GM19025 (cell line): ENCODE results near the gene HDGFL3.

Experiments
- ATAC-seq: cut with Tn5 transposase; IDR thresholded peaks from one replicate; pipeline ENCODE4 v1.9.1; 2021; ENCODE audit warnings: mild to moderate bottlenecking, low read depth, moderate library complexity; ENCODE audit not compliant: unreplicated experiment

Gene HDGFL3

GRCh38 chr15:83132861-83133523 is 74.6 kb downstream of the HDGFL3 start:
- ATAC-seq: no peak

GRCh38 chr15:83129791-83130190 is 77.8 kb downstream of the HDGFL3 start:
- no peak for ATAC-seq

GRCh38 chr15:83127547-83128150 is 80.0 kb downstream of the HDGFL3 start:
- ATAC-seq: no peak

- ATAC-seq: no peak
These were observed 84.1 kb downstream of the HDGFL3 start for GRCh38 chr15:83123529-83123928.

GRCh38 chr15:83119968-83120581 is 87.5 kb downstream of the HDGFL3 start:
- no peak for ATAC-seq

- ATAC-seq: no peak
These were observed 88.7 kb downstream of the HDGFL3 start for GRCh38 chr15:83118968-83119367.

- no peak for ATAC-seq
These were observed 89.3 kb downstream of the HDGFL3 start for GRCh38 chr15:83118291-83118827.

GRCh38 chr15:83115831-83116565 is 91.6 kb downstream of the HDGFL3 start:
- ATAC-seq: no peak

- no peak for ATAC-seq
These were observed 92.2 kb downstream of the HDGFL3 start for GRCh38 chr15:83115410-83115809.

GRCh38 chr15:83114856-83115255 is 92.8 kb downstream of the HDGFL3 start:
- no peak for ATAC-seq

GRCh38 chr15:83113881-83114674 is 93.5 kb downstream of the HDGFL3 start:
- ATAC-seq: no peak

GRCh38 chr15:83112956-83113299 is 94.7 kb downstream of the HDGFL3 start:
- no peak for ATAC-seq

GRCh38 chr15:83112233-83112955 is 95.2 kb downstream of the HDGFL3 start:
- no peak for ATAC-seq

- no peak for ATAC-seq
These were observed 96.5 kb downstream of the HDGFL3 start for GRCh38 chr15:83111149-83111548.

- ATAC-seq: no peak
These were observed 97.2 kb downstream of the HDGFL3 start for GRCh38 chr15:83110381-83110780.

GRCh38 chr15:83109532-83109931 is 98.1 kb downstream of the HDGFL3 start:
- no peak for ATAC-seq

- ATAC-seq: no peak
These were observed 99.1 kb downstream of the HDGFL3 start for GRCh38 chr15:83108266-83109219.

- no peak for ATAC-seq
These were observed 99.8 kb downstream of the HDGFL3 start for GRCh38 chr15:83107841-83108181.
